MM.1S (cell line): ENCODE data around the gene FSTL1.

ENCODE experiments used
- CTCF ChIP-seq: fragments of 300-600 bp; sonication (generic); IDR thresholded peaks from 2 replicates; pipeline ENCODE4 v1.5.1; 2016; ENCODE audit warnings: antibody characterized with exemption, low read length, mixed read lengths
- EZH2 ChIP-seq: fragments of 300-600 bp; sonication (generic); optimal IDR thresholded peaks from 2 replicates; pipeline ENCODE3; 2017; ENCODE audit warnings: low read depth, mild to moderate bottlenecking, antibody characterized with exemption, low read length, mixed read lengths
- EZH2phosphoT487 ChIP-seq: fragments of 300-600 bp; sonication (generic); IDR thresholded peaks from 2 replicates; pipeline ENCODE4 v1.6.1; 2018; ENCODE audit warnings: antibody characterized with exemption, low read length

GRCh38 chr3:120477781-120478180, 27.0 kb upstream of the FSTL1 start:
- no peak for TF ChIP-seq CTCF
- no peak for TF ChIP-seq EZH2phosphoT487
- TF ChIP-seq EZH2, result no peak
